NCI-H2107 treated with DMSO at 0.1 percent for 48 hours (cell line): Measurements from ENCODE around the gene CEMIP.

Experiments
- DNase-seq: peaks from one replicate; lab custom pipeline; 2025; ENCODE audit not compliant: unreplicated experiment; lab: John Stamatoyannopoulos, UW

Gene CEMIP

GRCh38 chr15:80998251-80998650 lies 219.1 kb downstream of the CEMIP start:
- DNase-seq: no peak

- no peak for DNase-seq
These were observed 220.5 kb downstream of the CEMIP start for GRCh38 chr15:80999623-81000036.

GRCh38 chr15:81000144-81000623 lies 221.0 kb downstream of the CEMIP start:
- DNase-seq: no peak

GRCh38 chr15:81000624-81001151 lies 221.5 kb downstream of the CEMIP start, which contains the start of gene TLNRD1:
Gene TLNRD1 (plus strand): TSS chr15:81000923. CDS start chr15:81002272, 1,349 bp downstream.
- DNase-seq: peak; percentile 37
